ENCODE data around the gene RAB25. TPM values are rescaled to one million over a fixed set of nuclear protein-coding genes. Genes with fewer than 3 reads are reported as not detected.

RAB25 gene
- total RNA-seq = 0.80 and 3.4 TPM in 2 replicates

DNA sequence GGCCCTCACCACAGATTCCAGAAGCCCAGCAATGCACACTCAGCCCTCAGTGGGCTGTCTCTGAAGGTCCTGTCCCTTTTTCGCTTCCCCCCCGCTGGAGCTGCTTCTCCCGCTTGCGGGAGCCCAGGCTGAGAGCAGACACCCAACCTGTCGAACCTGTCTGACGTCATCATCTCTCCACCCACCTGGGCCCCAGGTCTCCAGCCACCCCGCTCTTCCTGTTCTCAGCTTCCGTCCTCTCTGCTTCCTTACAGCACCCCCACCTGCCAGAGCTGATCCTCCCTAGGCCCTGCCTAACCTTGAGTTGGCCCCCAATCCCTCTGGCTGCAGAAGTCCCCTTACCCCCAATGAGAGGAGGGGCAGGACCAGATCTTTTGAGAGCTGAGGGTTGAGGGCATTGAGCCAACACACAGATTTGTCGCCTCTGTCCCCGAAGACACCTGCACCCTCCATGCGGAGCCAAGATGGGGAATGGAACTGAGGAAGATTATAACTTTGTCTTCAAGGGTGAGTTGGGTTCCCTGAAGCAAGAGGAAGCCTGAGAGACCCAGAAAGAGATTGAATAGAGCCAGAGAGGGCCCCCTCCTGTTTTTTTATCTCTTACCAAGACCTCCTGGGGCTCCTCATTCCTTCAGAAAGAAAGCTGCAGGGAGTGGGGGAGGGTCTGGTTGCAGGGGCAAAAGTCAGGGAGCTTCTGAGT is at the start of gene RAB25:
Gene RAB25 (plus strand): TSS at position 224 of the 700 bp plus-strand sequence. CDS start 241 bp downstream, at position 465.

DNA sequence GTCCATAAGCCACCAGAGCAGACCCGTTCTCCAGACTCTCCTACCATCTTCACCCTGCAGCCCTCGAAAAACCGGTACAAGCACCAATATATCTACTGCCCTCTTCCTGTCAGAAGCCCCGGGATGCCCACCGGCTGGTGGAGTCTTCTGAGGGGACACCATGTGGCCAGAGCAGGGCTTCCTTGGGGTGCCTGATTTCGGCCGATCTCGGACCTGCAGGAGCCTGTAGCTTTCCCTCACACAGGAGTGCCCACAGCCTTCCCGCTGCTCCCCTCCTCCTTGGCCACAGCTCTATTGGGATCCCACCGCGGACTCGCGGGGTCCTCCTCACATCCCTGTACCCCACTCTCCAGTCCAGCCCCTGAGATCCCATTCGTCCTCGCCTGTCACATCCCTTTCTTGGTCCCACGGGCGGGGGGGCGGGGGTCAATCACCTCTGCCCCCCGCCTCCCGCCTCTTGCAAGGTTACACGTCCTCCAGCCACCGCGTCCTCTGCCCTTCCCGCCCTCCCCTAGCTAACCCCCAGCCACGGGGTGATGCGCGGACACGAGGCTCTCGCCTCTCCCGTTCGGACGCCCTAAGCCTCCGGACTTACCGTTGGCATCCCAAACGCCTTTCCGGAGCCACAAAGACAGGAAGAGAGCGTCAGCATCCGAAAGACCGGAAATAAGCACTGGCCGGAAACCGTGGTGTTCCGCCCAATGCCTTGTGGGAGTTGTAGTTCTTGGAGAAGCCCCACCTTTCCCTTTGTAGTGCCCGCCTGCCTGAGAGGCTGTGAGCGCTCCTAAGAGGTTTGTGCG is 40.5 kb upstream of the RAB25 start, which contains the start of gene SSR2:
Gene SSR2 (minus strand): TSS at position 659 of the 800 bp plus-strand sequence. CDS start 784 bp downstream, outside the sequence.

DNA sequence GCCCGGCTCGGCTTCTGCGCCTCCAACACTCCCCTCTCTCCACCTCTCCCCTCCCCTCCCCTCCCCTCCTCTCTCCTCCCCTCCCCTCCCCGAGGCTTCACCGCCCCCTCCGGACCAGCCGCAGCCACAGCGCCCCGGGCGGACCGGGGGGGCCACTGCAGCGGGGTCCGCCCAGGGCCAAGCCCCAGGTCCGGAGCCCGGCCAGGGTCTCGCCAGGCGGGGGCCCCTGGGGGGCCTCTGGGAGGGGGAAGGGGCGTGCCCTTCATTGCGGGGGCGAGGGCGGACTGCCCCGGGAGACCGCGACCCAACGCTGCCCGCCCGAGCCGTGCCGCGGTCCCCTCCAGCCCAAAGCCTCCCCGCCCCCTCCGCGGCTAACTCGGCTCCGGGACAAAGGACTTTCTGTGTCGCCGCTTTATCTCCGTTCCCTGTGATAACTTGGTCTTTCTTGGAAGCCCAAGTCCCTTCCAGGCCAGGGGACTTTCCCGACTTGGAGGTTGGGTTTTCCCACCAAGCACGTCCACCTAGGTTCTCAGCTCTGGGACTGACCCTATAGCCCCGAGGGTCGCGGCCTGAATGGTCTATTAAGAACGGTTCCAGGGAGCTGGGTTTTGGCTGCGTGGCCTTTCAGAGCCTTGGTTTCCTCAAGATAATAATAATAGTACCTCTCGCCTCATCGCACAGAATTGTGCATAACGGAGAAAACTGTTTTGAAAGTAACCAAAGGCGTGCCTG is 7.0 kb upstream of the RAB25 start, which contains the start of gene UBQLN4:
Gene UBQLN4 (minus strand): TSS at position 31 of the 732 bp plus-strand sequence. CDS start 97 bp downstream, outside the sequence.

DNA sequence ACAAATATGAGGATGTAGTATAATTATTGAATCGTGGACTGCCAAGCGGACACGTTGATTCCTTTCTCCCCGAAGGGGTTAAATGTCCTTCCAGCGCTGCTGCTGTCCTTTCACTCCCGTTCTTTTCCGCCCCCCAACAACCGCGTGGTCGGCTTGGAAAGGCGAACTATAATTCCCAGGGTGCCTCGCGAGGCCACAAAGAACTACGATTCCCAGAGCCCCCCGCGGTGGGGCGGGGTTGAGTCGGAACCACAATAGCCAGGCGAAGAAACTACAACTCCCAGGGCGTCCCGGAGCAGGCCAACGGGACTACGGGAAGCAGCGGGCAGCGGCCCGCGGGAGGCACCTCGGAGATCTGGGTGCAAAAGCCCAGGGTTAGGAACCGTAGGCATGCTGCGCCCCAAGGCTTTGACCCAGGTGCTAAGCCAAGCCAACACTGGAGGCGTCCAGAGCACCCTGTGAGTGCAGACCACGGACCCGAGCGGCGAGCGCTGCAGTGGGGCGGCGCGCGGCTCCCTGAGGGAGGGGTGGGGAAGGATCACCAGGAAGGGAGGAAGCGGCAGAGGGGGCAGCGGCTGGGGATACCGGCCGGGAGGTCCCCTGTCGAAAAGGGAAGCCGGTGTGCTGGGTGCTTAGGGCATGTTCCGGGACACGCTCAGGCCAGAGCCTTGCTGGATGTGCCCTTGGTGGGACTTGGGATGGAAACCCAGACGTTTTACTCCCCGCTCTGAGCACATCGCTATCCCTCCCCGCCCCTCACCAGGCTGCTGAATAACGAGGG is 6.3 kb upstream of the RAB25 start, which contains the start of gene LAMTOR2:
Gene LAMTOR2 (plus strand): TSS at position 283 of the 781 bp plus-strand sequence. CDS start 108 bp downstream, at position 391.

DNA sequence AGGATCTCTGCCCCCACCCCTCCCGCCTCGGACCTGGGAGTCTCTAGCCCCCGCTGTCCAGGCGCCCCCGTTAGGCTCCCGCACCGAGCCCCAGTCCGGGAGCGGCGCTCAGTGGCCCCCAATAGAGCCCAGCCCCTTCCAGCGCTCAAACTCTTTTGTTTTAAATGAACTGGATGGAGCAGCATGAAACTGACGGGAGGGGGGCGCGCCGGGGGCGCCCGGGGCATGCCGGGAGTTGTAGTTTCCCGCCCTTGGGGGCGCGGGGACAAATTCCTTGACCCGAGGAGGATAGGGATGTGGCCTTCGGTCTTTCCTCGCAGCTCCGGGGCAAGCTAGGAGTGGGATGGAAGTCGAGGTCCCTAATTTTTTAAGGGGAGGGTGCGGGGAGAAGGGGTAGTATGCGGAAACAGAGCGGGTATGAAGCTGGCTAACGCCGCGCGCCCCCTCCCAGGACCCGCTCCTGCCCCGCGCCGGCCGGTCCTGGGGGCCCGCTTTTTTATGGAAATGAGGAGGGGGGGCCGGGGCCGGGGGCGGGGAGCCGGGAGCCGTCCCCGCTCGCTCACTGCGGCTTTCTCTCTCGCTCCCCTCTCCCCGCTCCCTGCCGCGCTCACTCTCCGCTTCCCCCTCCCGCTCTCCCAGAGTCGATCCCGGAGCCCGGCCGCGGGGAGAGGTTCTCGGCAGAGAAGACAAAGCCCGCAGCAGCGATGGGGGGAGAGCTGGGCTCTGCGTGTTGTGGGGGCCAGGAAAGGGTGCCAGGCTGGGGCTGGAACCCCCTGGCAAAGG is 21.5 kb downstream of the RAB25 start, which contains the start of gene MEX3A:
Gene MEX3A (minus strand): TSS at position 157 of the 783 bp plus-strand sequence. CDS start 467 bp downstream, outside the sequence.

DNA sequence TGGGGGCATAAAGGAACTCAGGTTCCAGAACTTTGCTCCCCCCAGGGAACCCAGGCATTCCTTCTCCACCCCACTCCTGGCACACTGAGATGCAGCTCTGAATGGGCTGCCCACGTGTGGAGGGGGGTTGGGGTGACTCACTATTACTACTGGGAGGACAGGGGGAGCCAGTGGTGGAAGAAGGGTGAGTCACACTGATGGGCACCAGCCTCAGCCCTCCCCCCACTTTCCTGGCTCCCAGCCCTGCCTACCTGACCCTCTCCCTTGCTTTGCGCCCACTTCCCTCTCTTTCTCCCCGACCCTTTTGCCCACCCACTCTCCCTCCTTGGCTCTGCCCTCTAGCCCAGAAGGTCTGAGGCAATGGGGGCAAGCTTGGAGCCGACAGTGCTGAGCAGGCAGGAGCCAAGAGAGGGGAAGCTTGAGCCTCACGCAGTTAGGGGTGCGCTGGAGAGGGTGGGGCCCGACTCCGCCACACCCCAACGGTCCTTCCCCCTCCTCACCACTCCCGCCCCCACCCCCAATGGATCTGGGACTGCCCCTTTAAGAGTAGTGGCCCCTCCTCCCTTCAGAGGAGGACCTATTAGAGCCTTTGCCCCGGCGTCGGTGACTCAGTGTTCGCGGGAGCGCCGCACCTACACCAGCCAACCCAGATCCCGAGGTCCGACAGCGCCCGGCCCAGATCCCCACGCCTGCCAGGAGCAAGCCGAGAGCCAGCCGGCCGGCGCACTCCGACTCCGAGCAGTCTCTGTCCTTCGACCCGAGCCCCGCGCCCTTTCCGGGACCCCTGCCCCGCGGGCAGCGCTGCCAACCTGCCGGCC is 53.4 kb downstream of the RAB25 start, which contains the start of gene LMNA:
Gene LMNA (plus strand): TSS at position 611 of the 818 bp plus-strand sequence. CDS start 208 bp downstream, outside the sequence.

Other genes starting within 250 kb of the RAB25 start
- gene GON4L, start 203.9 kb upstream of the RAB25 start, total RNA-seq = 11.6 and 29.6 TPM in 2 replicates
- 30.6 and 31.3 TPM in 2 replicates for gene SYT11, start 201.6 kb upstream of the RAB25 start, total RNA-seq
- 23.8 and 27.7 TPM in 2 replicates for gene RIT1, start 149.8 kb upstream of the RAB25 start, total RNA-seq
- 11.5 and 57.6 TPM in 2 replicates for gene KHDC4, start 126.7 kb upstream of the RAB25 start, total RNA-seq
- gene RXFP4, start 119.5 kb upstream of the RAB25 start, total RNA-seq = not detected in 2 replicates
- 118 and 139 TPM in 2 replicates for gene ARHGEF2, start 82.6 kb upstream of the RAB25 start, total RNA-seq
- 558 and 731 TPM in 2 replicates for gene SSR2, start 40.2 kb upstream of the RAB25 start, total RNA-seq
- gene UBQLN4, start 7.4 kb upstream of the RAB25 start, total RNA-seq = 14.3 and 20.0 TPM in 2 replicates
- 68.6 and 87.1 TPM in 2 replicates for gene LAMTOR2, start 6.4 kb upstream of the RAB25 start, total RNA-seq
- gene MEX3A, start 21.3 kb downstream of the RAB25 start, total RNA-seq = 7.0 and 15.8 TPM in 2 replicates
- 439 and 479 TPM in 2 replicates for gene LMNA, start 53.6 kb downstream of the RAB25 start, total RNA-seq
- 0.65 and 0.88 TPM in 2 replicates for gene SEMA4A, start 92.4 kb downstream of the RAB25 start, total RNA-seq
- 11.6 and 15.2 TPM in 2 replicates for gene SLC25A44, start 132.9 kb downstream of the RAB25 start, total RNA-seq
- 53.4 and 80.4 TPM in 2 replicates for gene PMF1, start 151.8 kb downstream of the RAB25 start, total RNA-seq
- gene BGLAP, start 181.0 kb downstream of the RAB25 start, total RNA-seq = 1.2 TPM in 1 of 2 replicates, not detected in the other
- gene PAQR6, start 186.9 kb downstream of the RAB25 start, total RNA-seq = 0.26 and 2.1 TPM in 2 replicates
- 36.1 and 46.6 TPM in 2 replicates for gene SMG5, start 221.7 kb downstream of the RAB25 start, total RNA-seq
- gene TMEM79, start 223.2 kb downstream of the RAB25 start, total RNA-seq = 2.5 and 6.6 TPM in 2 replicates
- 82.5 and 103 TPM in 2 replicates for gene GLMP, start 234.5 kb downstream of the RAB25 start, total RNA-seq
- gene VHLL, start 238.1 kb downstream of the RAB25 start, total RNA-seq = 5.3 TPM in 1 of 2 replicates, not detected in the other

All from epithelial cell of alveolus of lung (primary cell).